GM19395 (cell line): ENCODE results near the gene HPSE.

Source experiments
- ATAC-seq: cut with Tn5 transposase; IDR thresholded peaks from one replicate; pipeline ENCODE4 v1.9.1; 2021; ENCODE audit warnings: mild to moderate bottlenecking, moderate library complexity; ENCODE audit not compliant: unreplicated experiment

HPSE gene

DNA sequence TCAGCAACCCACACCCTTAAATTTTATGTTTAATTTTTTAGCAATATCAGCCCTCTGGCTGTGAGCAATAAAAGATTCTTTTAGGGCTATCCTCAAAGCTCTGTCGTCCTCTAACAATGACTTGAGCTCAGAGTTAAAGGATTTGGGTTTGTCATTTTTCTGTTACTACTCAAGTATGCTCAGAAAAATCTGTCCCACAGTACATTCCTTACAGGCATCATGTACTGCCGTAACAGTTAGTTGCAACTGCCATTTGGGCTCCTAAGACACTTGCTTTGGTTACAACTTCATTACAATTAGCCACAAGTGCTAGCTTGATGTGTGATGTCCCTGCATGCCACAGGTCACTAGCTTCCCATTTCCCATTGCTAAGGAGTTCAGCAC, 83.2 kb downstream of the HPSE start:
- no peak for ATAC-seq

- ATAC-seq, result no peak
Measured at GRCh38 chr4:83250687-83251446, 83.8 kb downstream of the HPSE start.

DNA sequence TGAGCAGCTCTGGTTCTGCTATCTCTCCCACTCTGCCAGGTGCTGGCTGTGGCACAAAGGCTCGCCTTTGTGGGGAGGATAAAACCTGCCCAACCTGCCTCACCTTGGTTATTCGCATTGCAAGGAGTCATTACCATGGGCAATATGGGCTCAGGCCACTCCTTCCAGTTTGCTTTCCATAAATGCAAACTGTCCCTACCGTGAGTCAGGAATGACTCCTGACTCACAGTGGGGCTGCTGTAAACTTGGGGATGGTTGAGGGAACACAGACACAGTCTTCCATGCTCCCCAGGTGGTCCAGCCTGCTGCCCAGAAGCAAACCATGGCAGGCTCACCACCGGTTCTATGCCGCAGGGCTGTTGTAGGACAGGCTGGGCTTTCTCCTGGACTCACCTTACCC, 86.2 kb downstream of the HPSE start:
- no peak for ATAC-seq

- ATAC-seq, result no peak
Measured at GRCh38 chr4:83247415-83248357, 87.0 kb downstream of the HPSE start.
